GM18511 (cell line): ENCODE measurements around the gene CASP1.

Experiments
- ATAC-seq: cut with Tn5 transposase; IDR thresholded peaks from one replicate; pipeline ENCODE4 v1.9.1; 2021; ENCODE audit warnings: mild to moderate bottlenecking, moderate library complexity; ENCODE audit not compliant: unreplicated experiment

CASP1 gene

DNA sequence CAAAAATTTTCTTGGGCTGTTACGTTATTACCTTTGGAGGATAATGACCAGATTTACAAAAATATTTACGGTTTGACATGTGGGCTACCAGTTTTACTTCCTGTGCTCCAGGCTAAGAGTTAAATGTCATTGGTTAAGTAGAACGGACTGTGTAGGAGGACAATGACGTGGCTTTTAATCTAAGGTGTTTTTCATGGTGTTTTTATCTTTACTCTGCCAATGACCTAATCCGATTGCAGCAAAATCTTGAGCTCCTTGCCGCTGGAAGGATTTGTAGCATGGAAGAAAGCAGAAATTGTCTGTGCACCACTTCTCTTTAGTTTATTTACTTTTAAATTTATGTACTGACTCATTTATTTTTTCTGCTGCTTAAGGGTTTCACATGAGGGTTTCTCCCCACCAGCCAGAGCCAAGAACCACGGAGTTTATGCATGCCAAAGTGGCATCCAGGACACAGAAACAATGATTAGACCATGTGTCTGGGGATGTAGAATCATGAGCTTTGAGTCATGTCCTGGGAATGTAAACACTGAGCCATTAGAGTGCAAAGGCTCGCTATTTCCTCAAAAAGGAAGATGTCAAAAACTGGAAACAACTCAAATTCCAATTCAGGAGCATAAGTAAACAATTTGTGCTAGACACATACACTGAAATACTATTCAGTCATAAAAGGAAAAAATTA lies 12.1 kb upstream of the CASP1 start:
- no peak for ATAC-seq

GRCh38 chr11:105045676-105046296 lies 10.8 kb upstream of the CASP1 start:
- ATAC-seq, result no peak

DNA sequence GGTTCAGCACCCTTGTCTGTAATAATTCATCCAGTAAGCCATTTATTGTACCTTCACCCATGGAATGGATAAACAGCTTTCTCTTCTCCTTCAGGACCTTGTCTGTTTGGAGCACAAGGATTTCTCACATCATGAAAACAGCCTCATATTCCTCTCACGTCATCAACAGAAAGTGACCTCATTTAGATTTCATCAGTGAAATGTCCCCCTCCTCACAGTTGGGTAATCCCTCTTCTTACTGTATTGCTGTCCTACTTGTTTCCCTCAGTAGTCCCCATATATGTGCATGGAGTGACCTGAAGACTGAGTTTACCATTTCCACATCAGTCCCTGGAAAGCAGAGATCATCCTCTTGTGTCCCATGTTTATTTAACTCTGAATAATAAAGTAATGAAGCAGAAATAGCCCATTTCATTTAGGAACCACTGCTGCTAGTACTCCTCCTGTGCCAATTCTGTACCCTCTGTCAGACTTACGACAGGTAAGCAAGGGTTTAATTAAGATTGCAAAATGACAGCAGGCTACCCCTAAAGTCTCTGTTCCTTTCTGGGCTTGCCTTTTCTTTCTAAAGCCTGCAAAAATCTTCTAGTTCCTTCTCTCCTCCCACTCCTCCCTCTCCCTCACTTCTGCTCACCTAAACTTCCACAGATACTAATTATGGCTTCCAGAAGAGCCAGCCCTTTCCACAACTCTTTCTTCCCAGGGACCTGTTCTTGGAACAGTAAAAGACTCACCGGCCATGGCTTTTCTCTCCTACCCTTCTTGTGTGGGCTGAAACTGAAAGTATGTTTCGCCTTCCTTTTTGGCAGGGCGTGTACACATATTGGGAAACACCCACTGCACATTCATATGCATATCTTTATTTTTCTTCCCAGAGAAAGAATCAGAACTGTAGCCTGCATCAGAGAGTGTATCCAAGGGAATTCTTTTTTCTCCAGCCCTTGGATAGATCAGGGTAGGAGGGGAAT lies 9.9 kb upstream of the CASP1 start, which contains the start of gene CARD16:
CARD16 (minus strand) TSS at position 779 of the 968 bp plus-strand sequence; CDS start at position 741, 38 bp downstream.
- peak; percentile 99 for ATAC-seq

DNA sequence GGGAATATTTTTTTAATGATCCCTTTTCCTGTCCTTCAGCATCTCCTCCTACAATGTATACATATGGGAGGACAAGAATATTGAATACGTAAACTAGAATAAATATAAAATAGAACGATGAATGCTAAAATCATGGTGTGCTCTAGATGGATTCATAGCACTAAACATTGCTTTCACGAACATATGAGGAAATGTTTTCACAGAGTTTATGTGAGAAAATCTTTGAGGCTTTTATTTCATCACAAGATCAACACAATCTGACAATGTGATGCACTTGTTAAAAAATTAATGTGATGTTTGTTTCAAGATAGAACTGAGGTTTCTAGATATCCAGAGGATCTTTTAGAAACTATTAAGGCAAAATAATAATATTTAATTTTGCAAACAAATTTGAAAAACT lies 7.2 kb upstream of the CASP1 start:
- no peak for ATAC-seq

DNA sequence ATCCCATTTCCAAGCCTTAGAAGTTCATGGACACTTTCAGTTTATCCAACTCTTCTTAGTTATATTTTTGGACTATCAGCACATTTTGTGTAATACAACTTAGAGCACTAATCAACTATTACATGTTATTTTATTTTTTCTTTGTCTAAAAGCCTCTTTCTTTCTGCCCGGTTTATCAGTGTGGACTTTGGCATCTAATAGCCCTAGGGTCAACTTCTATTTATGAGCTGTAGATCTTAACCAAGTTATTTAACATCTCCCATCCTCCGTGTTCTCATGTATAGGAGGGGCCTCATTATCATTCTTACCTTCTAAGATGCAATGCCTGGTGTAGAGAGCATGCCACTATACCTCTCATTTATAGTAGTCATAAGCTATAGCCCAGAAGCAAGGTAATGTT lies 5.8 kb upstream of the CASP1 start:
- ATAC-seq, result no peak

GRCh38 chr11:105034388-105034787 lies 556 bp downstream of the CASP1 start:
- ATAC-seq, result peak; percentile 14

DNA sequence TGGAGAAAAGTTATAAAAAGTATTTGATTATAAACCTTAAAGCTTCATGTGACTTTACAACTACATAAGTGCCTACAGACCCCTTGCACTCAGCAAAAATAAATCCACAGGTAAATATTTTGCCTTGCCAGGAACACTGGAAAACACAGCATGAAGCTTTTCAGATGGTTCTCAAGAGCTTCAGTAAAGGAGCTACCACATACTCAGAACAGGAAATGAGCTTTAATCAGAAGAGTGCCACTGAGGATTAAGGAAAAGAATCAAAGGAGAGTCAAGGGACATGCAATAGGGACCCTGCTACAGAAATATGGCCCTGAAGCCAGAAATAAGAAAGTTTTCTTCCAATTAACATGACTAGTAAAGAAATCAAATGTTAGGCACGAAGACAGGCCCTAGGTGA lies 1.2 kb downstream of the CASP1 start:
- ATAC-seq, result no peak

- ATAC-seq, result peak; percentile 19
Observed at GRCh38 chr11:105033343-105033742, 1.6 kb downstream of the CASP1 start.

DNA sequence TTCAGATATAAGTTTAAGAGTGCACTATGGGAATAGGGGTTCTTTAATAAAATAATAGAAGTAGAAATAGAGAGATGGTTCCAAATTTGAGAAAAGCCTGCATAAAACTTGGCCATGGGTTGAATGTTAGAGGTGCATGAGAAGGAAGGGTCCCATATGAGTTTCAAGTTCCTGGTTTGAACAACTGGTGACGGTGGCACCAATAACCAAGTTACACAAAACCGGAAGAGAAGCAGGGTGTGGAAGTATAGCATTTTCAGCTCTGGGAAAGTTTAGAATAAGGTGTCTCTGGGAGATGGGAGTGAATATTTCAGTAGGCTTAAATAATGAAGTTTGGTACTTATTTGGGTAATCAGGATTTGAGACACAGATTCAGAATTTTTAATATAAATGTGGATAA lies 2.4 kb downstream of the CASP1 start:
- ATAC-seq, result no peak

GRCh38 chr11:105027678-105028077 lies 7.3 kb downstream of the CASP1 start:
- no peak for ATAC-seq

DNA sequence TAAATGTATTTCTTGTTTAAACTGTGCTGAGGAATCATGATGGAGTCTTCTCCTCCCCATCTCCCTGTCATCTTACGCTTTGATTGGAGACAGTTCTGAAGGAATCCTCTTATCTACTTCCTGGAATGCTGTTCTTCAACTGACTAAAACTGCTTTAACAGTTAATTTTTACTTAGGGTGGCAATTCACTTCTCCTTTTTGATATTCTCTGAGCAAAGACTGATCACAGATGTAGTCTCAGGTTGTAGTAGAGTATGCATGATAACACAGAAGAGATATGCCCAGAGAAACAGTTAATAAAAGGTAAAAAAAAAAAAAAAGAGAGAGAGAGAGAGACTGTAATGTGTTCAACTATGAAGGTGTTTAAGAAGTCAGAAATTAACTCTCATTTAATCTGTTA lies 10.6 kb downstream of the CASP1 start:
- no peak for ATAC-seq

DNA sequence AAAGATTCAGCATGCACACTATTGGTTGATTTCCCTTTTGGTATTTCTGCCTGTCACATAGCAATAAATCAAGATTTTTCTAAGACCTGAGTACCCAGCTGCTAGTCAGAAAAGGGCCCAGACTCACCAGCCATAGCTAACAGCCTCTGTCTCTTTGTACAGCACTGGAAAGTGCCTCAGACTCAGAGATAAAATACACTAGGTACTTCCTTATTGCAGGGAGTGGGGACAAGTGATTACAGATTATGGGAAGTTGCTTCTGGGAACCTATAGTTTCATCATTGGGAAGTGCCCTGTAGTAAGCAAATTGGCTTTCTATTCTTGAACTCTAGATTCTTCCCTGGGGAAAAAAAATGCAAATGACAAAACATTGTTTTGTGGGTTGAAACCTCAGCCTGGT lies 11.9 kb downstream of the CASP1 start, which contains the start of gene CASP5:
CASP5 (minus strand) TSS at position 166 of the 400 bp plus-strand sequence; CDS start at position 134, 32 bp downstream.
- ATAC-seq, result no peak

GRCh38 chr11:105022527-105022926 lies 12.4 kb downstream of the CASP1 start:
- no peak for ATAC-seq

DNA sequence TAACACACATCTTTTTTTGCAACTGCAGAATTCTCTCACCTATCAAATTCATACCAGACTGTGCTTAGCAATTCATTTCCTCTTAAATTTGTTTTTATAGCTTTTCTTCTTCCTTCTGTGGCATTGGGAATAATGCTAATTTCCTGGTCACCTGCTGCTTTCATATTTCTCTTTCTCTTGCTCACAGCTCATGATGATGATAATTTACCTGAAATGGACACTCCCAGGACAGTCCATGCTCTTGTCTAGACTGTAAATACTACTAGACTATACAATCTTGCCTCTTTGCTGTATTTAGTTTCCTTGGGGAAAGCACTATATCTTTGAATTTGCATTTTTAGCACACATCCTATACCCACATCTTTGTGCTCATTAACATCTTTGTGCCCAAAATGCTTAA lies 27.5 kb downstream of the CASP1 start:
- ATAC-seq, result no peak

- no peak for ATAC-seq
Observed at GRCh38 chr11:105005451-105005845, 29.5 kb downstream of the CASP1 start.

GRCh38 chr11:105004021-105004420 lies 30.9 kb downstream of the CASP1 start:
- ATAC-seq, result no peak

GRCh38 chr11:105003151-105003550 lies 31.8 kb downstream of the CASP1 start:
- ATAC-seq, result no peak

GRCh38 chr11:105000797-105001196 lies 34.1 kb downstream of the CASP1 start:
- peak; percentile 91 for ATAC-seq

DNA sequence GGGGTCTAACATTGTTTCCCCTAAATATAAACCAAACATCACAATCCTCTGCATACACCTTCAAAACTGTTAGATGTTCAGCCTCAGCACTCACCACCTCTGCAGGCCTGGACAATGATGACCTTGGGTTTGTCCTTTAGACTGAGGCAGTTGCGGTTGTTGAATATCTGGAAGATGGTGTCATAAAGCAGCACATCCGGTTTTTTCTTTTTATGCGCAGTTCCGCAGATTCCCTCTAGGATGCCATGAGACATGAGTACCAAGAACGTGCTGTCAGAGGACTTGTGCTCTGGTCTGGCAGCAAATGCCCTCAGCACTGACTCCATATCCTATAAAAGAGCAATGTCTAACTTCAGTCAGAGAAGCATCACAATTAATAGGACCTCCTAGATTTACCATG lies 34.8 kb downstream of the CASP1 start:
- peak; percentile 27 for ATAC-seq

- ATAC-seq, result no peak
Observed at GRCh38 chr11:104999721-105000120, 35.2 kb downstream of the CASP1 start.

GRCh38 chr11:104997288-104997687 lies 37.7 kb downstream of the CASP1 start:
- ATAC-seq, result no peak
